ENCODE data around the gene LMX1B.

Gene LMX1B

GRCh38 chr9:126693428-126693944 lies 79.8 kb downstream of the LMX1B start:
- DNase-seq (ENCODE audit: insufficient read length, low spot score) = no peak

GRCh38 chr9:126694206-126695081 lies 80.7 kb downstream of the LMX1B start:
- FAIRE-seq (no peak), DNase-seq (ENCODE audit: insufficient read length, low spot score) (no peak)

More at GRCh38 chr9:126693428-126693944, 79.8 kb downstream of the LMX1B start:
- FAIRE-seq = no peak

DNA sequence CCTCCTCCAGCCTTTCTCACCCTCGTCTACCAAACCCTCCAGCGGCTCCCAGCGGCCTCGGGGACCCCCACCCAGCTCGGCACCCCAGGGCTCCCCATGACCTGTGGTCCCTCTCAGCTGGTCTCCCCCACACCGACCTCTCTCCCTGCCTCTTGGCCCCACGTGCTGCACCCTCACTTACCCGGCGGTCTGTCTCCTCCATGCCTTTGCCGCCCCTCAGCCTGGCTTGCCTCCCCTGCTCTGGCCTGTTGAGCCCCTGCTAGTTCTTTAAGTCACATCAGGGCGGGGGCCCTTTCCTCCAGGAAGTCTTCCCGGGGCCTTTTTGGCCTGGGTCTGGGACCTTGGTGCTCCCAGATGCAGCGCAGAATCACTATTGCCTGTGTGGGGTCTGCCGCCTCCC lies 81.5 kb downstream of the LMX1B start:
- FAIRE-seq = no peak
- no peak for DNase-seq (ENCODE audit: insufficient read length, low spot score)

DNA sequence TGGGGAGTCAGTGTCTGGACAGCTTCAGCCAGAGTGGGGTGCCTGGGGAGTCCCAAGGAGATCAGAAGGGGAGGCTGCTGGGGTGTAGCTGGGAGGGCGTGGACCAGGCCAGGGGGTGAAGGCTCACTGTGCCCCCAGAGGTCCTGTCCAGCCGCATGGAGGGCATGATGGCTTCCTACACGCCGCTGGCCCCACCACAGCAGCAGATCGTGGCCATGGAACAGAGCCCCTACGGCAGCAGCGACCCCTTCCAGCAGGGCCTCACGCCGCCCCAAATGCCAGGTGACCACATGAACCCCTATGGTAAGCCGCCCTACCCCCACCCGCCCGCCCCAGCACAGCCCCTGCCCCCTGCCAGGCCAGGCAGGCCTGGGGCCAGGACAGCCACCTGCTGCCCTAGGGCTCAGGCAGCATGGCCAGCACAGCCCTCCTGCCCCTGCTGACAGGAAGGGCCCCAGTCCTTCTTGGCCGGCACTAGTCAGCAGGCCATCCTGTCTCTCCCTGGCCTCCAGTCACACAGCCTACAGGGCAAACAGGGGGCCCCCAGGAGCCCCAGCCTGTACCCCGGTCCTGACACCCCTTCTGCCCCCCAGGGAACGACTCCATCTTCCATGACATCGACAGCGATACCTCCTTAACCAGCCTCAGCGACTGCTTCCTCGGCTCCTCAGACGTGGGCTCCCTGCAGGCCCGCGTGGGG lies 82.1 kb downstream of the LMX1B start:
- FAIRE-seq (no peak), DNase-seq (ENCODE audit: insufficient read length, low spot score) (no peak)

DNA sequence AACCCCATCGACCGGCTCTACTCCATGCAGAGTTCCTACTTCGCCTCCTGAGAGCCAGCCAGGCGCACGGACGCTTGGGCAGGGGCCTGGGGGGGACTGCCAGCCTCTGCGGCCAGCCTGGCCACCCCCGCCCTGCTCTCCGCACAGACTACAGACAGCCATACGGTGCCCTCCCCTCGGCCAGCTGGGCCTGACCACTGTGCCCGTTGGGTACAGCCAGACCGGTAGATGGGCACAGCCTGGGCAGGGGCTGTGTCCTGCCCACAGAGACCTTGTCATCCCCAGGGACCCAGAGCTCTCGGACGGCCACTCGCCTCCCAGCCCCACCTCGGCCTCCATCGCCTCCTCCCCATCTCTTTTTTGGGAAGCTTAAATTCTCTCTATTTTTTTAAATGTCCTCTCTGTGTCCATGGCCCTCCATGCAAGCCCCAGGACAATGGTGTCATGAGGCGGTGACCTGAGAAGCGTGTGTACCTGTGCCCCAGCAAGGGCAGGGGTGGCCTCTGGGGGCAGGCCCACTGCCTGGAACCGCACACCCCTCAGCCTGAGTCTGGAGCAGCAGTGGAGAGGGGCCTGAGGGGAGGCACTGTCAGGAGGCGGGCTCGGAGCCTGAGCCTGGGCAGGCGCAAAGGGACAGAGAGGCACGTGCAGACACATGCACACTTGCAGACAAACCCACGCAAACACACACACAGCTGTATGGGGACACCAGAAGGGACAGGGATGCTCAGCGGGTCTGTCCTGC lies 82.8 kb downstream of the LMX1B start:
- DNase-seq (ENCODE audit: insufficient read length, low spot score) (no peak), FAIRE-seq (no peak)

DNA sequence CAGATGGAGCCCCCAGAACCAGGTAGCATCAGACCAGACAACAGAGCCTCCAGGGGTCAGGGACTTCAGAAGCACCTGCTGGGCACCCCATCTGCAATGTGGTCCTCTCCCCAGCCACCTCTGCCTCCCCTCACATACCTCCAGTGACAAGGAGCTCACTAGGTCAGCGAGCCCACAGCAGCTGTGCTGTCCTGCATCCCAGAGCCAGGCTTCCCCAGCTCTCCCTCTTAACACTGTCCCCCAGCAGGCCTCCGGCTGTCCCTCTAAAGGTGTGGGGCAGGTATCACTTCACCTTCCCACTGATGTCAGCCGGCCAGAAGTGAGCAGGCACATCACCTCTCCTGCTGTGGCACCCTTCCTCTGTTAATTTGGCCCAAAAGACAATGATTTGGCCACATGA lies 83.6 kb downstream of the LMX1B start:
- no peak for DNase-seq (ENCODE audit: insufficient read length, low spot score)
- no peak for FAIRE-seq

GRCh38 chr9:126698251-126698650 lies 84.5 kb downstream of the LMX1B start:
- DNase-seq (ENCODE audit: insufficient read length, low spot score) (no peak), FAIRE-seq (no peak)

GRCh38 chr9:126698756-126699155 lies 85.0 kb downstream of the LMX1B start:
- no peak for DNase-seq (ENCODE audit: insufficient read length, low spot score)
- no peak for FAIRE-seq

DNA sequence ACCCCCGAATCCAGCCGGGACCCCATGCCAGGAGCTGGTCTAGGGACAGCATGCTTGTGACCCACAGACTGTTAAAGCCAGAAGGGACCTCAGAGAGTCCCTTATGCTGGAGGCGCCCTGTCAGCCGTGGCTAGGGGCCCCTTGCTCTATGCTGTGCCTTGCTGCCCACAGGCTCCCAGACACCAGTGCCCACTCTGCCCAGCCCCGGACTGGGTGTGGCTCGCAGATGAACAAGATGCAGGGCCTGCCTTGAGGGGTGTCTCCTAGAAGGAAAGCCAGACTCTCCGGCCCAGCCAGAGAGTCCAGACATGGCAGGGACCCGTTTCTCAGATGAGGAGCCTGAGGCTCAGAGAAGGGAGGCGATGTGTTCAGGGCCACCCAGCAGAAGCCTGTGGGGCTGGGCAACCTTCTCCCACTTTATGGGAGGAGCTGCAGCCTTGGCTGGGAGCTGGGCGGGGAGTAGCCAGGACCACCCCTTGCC lies 85.7 kb downstream of the LMX1B start:
- DNase-seq (ENCODE audit: insufficient read length, low spot score) (no peak), FAIRE-seq (no peak)

DNA sequence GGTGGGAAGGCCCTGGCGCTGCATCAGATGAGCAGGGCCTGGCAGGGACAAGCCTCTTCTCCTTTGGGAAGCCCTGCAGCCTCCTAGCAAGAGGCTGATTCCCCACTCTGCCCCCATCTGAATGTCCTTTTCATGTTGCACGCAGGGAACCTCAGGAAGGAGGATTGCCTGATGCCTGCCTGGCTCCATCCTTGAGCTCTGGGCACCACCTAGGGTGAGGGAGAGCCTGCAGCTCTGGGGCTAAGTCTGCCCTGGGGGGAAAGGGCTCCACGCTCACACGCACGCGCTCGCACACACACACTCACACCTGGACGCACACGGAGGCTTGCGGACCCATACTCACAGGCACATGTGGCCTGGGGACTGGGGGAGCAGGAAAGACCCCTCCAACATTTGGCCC lies 86.6 kb downstream of the LMX1B start:
- DNase-seq (ENCODE audit: insufficient read length, low spot score) (no peak), FAIRE-seq (no peak)

DNA sequence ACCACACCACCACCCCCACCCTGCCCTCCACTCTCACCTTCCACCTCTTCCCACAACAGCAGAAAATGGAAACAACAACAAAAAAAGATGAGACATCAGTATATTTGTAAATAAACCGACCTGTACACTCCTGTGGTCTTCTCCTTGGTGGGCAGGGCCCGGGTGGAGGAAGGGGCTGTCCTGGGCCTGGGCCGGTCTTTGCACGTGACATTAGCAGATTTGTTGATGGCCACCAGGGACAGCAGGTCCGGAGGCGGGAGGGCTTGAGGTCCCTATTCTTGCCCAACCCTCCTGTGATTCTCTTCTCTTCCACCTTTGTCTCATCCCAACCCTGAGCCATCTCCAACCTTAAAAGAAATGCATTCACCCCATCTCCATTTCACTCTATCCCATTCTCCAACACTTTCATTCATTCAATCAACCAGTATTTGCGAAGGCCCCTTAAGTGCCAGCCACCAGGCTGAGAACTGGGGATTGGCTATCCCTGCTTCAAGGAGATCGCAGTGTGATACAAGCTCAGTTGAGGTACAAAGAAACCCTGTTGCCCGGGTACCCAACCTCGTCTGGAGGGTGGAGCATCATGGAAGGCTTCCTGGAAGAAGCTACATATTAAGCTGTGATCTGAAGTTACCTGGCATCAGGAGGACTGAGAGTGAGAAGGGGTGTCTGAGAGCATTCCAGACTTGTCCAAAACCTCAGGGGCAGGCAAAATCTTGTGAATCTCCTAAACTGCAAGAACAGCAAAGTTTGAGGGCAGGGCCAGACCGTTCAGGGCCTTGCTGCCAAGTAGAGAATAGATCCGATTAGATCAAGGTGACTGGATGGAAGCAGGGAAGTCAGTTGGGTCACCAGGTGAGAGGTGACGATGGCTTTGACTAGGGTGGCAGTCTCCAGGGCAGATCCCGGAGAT lies 87.4 kb downstream of the LMX1B start:
- DNase-seq (ENCODE audit: insufficient read length, low spot score) (no peak), FAIRE-seq (no peak)

- no peak for FAIRE-seq
- DNase-seq (ENCODE audit: insufficient read length, low spot score) = no peak
Observed at GRCh38 chr9:126701813-126702140, 88.0 kb downstream of the LMX1B start.

- DNase-seq (ENCODE audit: insufficient read length, low spot score) = no peak
Observed at GRCh38 chr9:126702151-126703001, 88.6 kb downstream of the LMX1B start.

DNA sequence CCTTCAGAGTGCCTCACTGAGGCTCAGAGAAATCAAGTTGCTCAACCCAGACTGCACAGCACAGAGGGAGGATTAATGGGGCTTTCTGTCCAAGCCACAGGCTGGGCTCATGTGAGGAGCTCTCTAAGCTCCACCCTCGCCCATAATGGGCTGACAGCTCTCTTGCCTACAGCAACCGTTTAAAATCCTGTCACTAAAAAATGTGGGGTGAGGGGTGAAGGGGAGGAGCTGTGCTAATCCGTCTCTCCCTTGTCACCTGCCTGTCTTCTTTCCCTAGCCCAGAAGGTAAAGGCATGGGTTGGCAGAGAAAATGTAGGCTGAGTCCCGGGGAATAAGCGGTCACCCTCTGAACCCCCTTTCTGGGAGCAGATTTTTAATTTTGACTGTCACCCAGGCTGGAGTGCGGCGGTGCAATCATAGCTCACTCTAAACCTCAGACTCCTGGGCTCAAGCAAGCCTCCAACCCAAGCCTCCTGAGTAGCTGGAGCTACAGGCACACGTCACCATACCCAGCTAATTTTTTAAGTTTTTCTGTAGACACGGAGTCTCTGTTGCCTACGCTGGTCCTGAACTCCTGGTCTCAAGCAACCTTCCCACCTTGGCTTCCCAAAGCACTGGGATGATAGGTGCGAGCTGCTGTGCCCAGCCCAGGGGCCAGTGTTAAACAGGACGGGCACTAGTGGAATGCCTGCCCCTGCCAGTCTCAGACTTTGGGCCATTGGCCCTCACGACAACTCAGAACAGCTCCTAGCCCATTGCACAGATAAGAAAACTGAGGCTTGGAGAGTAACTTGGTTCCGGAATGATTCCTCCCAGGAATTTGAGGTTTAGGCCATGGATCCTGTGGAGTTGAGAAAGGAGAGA lies 89.5 kb downstream of the LMX1B start:
- FAIRE-seq (no peak), DNase-seq (ENCODE audit: insufficient read length, low spot score) (no peak)

More at GRCh38 chr9:126702151-126703001, 88.6 kb downstream of the LMX1B start:
- no peak for FAIRE-seq

- FAIRE-seq = no peak
Observed at GRCh38 chr9:126703866-126704156, 90.1 kb downstream of the LMX1B start.

DNA sequence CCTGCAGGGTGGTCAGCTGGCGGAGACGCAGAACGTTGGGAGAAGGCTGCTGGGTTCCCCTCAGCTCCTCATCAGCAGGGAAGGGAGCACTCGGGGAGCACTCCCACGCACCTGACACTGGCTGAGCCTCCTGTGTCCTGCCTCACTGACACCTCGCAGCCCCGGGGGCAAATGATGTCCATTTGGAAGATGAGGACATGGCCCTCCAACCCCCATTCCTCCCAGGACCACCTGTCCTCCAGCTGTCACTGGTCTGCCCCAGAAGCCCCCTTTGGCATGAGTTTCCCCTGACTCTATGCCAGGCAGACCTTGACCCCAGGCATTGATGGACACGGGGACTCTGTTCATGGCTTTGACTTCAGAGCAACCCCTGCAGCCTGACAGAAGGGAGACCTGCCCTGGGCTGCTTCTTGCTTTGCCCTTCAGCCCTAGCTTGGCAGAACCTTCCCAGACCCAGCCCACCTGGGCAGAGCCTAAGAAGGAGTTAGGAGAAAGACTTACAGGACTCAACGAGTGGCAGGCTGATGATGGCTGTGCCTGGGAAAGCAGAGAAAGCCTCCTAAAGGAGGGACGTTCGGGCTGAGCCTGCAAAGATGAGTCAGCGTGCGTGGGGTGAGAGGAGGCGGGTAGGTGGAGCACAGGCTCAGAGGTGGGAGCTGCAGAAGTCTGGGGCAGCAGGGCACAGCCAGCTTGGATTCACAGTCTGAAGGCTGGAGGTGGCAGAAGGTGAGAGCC lies 90.6 kb downstream of the LMX1B start:
- DNase-seq (ENCODE audit: insufficient read length, low spot score) (peak; percentile 75), FAIRE-seq (no peak)

More at GRCh38 chr9:126703866-126704156, 90.1 kb downstream of the LMX1B start:
- DNase-seq (ENCODE audit: insufficient read length, low spot score) = no peak

DNA sequence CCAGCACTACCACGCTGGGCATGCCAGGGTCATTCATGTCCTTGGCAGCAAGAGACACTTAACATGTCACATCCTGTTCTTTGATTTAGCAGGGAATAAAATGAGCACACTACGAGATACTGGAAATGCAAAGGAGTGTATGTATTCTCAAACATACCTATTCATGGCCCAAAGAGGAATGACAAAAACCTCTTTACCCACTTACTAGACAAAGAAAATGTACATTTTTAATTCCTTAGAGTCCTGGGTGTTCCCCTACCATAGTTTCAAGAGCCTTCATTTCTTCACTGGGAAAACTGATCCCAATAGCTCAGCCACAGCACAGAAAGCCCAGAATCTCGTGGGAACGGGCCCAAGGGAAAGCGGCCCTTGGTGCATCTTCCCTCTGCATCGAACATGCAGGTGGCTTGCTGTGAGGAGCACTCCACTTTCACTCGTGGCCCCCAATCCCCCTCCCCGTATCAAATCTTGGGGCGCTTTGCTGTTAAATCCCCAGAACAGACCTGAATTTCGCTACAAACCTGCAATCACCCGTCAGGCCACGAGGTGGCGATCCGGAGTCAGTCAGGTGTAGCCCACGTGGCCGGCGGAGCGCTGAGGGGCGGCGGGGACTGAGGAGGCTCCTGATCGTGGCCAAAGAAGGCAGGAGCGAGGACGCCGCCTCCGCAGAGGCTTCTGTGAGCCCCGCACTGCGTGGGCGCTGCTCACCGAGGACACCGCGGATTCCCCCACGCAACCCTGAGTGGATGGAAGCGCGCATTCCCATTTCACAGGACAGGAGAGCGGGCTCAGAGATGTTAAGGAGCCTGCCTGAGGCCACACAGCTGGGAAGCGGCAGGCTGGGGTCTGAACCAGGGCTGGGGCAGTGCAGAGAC lies 91.4 kb downstream of the LMX1B start:
- FAIRE-seq (peak; percentile 67), DNase-seq (ENCODE audit: insufficient read length, low spot score) (peak; percentile 70)
